ENCODE results near the gene BCHE.
"Not testable (repeated sequence)": the region's sequence is repeated elsewhere in the genome, so short reads cannot be mapped to it uniquely, and the experiment has no call there.

BCHE gene

DNA sequence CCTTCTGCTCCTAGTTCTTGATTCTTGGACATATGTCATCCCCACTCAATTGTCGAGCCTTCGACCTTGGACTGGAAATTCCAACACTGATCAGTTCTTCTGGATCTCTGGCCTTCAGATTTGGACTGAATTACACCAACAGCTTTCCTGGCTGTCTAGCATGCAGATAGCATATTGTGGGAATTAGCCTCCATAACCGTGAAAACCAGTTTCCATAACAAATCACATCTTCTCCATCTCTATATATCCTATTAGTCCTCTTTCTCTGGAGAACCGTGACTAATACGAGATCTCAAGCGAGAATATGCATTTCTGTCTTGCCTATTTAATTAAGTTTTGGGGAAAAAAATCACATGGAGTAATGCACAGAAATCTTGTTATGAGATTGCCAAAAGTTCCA, 8.8 kb upstream of the BCHE start:
- no peak for DNase-seq (ENCODE audit: low read depth in 1 of 2, low spot score in 1 of 2)
- in situ Hi-C loops (cut with HindIII; ENCODE audit: low pct_unique_long_range_greater_than_20kb, low sequenced_read_pairs), result no loop called here

DNA sequence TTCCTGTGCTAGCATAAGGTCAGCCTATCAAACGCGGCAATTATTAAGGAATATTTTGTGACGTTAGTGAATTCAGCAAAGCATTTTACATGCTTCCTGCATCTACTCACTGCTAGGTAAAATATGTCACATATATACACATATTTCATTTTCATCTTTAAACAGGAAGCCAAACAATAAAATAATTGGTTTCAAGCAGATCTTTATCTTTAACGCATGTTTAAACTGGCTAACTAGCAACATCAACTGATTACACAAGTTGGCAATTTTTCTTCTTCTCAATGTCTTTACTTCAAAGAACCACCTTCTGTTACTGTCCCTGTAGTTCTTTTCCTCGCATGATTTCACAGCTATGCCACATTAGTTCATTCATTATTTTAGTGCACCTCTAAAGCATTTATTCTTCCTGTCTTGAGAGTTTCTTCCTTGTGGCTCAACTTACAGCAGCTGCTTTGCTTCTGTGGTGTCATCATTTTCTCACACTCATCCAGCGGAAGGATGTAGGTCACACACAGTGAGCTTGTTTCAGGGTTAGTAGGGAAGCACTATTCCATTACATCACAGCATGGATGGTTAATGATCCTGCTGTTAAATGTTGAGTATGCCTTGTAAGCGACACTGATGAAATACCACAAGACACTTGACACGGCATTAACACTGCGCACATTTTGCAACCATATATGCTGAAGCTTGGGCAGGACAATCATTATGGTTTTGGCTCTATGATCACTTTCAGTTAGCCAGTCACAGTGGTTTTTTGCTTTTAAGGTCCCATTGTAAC, 2.3 kb upstream of the BCHE start:
- no peak for TF ChIP-seq JUND (IDR thresholded peaks at IDR 0.05; ENCODE audit: low read depth)
- DNase-seq (ENCODE audit: low read depth in 1 of 2, low spot score in 1 of 2), result no peak
- in situ Hi-C loops (cut with HindIII; ENCODE audit: low pct_unique_long_range_greater_than_20kb, low sequenced_read_pairs), result no loop called here

More for the DNA sequence above, 8.8 kb upstream of the BCHE start:
- TF ChIP-seq JUND (IDR thresholded peaks at IDR 0.05; ENCODE audit: low read depth), result no peak

DNA sequence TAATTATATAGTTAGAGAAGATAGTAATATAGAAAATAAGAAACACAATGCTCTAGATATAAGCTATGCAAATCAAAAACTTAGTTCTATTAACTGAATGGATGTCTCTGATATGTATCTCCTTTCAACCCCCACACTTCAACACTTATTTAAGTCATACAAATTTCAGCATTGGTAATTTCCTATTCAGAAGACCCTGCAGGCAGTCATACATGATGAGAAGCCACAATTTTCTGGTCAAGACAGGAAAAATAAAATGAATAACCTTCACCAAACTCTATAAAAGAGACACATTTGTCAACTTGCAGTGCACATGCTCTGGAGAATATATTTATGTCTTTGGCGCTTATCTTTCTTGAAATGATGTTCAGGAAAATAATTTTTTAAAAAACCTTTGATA, 578 bp upstream of the BCHE start:
- TF ChIP-seq JUND (IDR thresholded peaks at IDR 0.05; ENCODE audit: low read depth), result no peak
- in situ Hi-C loops (cut with HindIII; ENCODE audit: low pct_unique_long_range_greater_than_20kb, low sequenced_read_pairs), result no loop called here
- no peak for DNase-seq (ENCODE audit: low read depth in 1 of 2, low spot score in 1 of 2)

DNA sequence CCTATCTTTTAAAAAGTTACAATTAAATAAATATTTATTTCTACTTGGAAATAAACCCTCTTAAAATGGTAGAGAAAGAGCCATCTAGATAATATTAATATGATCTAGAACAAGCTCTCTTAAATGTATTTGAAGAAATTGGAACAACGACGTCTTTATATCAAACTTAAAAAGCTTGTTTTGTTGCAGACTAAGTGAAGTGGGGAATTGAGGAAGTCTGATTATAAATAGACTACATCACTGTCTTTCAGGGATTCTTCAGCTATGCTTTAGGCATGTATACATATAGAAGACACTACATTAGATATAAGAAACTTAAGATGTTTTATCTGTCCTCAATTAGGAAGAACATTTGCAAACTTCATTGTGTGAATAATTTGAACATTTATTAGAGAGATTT, 1.8 kb downstream of the BCHE start:
- TF ChIP-seq JUND (IDR thresholded peaks at IDR 0.05; ENCODE audit: low read depth), result no peak
- in situ Hi-C loops (cut with HindIII; ENCODE audit: low pct_unique_long_range_greater_than_20kb, low sequenced_read_pairs), result no loop called here
- DNase-seq (ENCODE audit: low read depth in 1 of 2, low spot score in 1 of 2), result no peak

DNA sequence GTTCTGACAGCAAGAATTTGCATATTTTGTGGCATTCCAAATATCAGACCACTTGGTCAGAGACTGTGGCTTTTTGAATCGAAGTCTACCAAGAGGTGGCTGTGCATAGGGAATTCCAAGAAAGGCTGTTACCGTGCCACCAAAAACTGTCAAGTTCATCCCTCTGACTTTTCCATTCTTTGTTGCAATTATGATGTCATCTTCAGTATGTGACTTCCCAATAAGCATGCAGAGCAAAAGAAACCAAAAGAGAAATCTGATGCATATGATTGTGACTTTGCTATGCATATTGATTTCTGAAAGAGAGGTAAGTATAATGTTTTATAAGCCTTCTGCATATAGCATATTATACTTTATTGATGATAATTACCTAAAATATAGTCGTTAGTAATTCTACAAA, 6.5 kb downstream of the BCHE start:
- no peak for DNase-seq (ENCODE audit: low read depth in 1 of 2, low spot score in 1 of 2)
- in situ Hi-C loops (cut with HindIII; ENCODE audit: low pct_unique_long_range_greater_than_20kb, low sequenced_read_pairs), result no loop called here
- TF ChIP-seq JUND (IDR thresholded peaks at IDR 0.05; ENCODE audit: low read depth), result no peak

DNA sequence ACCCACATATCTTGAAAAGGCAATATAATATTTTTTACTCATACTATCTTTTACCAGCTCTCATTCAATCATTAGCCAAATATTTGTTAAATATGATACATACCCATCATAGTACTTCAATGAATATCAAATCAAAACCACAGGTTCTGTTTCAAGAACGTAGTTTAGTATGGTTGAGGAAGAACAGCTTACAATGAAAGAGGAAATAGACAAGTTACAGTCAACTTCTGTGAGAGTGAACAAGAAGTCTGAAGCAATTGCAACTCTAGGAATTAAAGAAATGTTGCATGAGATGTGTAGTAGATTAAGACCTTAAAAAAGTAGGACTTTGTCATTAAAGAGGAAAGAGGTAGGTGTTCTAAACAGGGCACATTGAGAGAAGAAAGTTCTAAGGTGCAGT, 9.3 kb downstream of the BCHE start:
- no peak for TF ChIP-seq JUND (IDR thresholded peaks at IDR 0.05; ENCODE audit: low read depth)
- DNase-seq (ENCODE audit: low read depth in 1 of 2, low spot score in 1 of 2), result no peak
- in situ Hi-C loops (cut with HindIII; ENCODE audit: low pct_unique_long_range_greater_than_20kb, low sequenced_read_pairs), result no loop called here

DNA sequence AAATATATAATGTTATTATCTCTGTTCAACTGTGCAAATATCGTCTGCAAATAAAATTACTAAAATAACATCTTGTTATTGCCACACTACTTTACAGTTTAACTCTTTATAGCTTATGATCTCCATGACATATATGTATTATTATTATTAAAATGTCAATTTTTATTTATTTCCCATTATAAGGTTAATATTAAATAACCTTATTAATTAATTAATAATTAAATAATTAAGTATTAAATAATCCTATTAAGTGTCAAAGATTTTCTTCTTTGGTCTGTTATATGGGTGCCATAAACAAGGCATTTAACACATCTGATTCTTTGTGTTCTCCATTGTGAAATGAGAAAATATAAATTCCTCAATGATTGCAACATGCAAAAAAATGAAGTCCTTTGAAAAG, 10.0 kb downstream of the BCHE start:
- DNase-seq (ENCODE audit: low read depth in 1 of 2, low spot score in 1 of 2), result no peak
- no peak for TF ChIP-seq JUND (IDR thresholded peaks at IDR 0.05; ENCODE audit: low read depth)
- in situ Hi-C loops (cut with HindIII; ENCODE audit: low pct_unique_long_range_greater_than_20kb, low sequenced_read_pairs), result no loop called here

DNA sequence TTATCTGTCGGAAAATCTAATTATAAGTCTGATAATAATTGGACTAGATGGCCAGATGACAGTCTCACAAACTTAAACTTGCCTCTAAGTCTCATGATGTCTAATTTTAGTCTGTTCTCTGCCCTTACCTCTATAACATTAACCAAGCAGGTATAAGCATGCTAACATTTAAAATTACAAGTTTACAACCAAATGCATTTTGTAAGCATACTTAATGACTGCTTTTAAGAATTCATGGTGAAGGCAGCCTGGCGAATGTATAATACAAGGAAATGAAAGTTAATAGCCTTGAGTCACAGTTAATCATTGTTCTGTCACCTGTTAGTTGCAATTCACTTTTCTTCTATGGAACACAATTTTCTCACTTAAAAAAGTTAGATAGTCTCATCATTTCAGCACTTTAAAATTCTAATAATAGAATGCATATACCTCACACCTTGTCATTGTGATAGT, 16.5 kb downstream of the BCHE start:
- in situ Hi-C loops (cut with HindIII; ENCODE audit: low pct_unique_long_range_greater_than_20kb, low sequenced_read_pairs), result no loop called here
- TF ChIP-seq JUND (IDR thresholded peaks at IDR 0.05; ENCODE audit: low read depth), result no peak
- DNase-seq (ENCODE audit: low read depth in 1 of 2, low spot score in 1 of 2), result no peak

DNA sequence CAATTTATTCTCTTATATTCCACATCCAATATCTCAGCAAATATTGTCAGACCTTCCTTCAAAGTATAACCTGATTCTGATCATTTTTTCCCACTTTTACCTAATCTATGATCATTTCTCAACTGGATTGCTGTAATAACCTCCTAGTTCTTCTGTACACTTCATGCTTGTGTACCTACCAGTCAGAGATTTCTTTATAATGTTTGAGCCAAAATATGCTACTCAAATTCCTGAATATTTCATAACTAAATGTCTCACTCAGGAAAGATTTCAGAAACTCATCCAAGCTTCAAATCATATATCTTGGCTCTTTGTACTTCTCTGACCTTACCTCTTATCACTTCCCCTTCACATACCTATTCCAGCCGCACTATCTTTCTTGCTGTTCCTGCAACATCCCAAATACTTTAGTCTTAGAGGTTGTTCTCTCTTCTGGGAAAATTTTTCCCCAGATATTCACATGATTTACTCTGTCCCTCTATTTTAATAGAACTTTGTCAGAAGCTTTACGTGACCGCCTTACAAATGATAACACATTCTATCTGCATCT, 20.0 kb downstream of the BCHE start:
- no peak for DNase-seq (ENCODE audit: low read depth in 1 of 2, low spot score in 1 of 2)
- in situ Hi-C loops (cut with HindIII; ENCODE audit: low pct_unique_long_range_greater_than_20kb, low sequenced_read_pairs), result no loop called here
- no peak for TF ChIP-seq JUND (IDR thresholded peaks at IDR 0.05; ENCODE audit: low read depth)

DNA sequence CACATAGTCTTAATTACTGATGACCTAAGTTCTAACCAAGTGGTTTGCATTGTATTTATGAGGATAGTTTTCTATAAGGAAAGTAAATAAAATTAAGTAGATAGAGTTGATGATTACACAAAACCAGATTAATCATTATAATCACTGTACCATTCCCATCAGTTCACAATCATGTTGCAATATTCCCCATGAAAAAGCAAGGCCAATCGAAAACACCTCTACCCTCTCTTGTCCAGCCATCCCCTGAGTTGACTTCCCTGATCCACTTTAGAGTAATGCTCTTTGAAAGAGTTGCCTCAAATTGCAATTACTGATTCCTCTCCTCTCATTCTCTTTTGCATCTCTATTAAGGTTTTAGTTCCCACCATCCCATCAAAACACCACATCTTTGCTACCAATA, 21.0 kb downstream of the BCHE start:
- in situ Hi-C loops (cut with HindIII; ENCODE audit: low pct_unique_long_range_greater_than_20kb, low sequenced_read_pairs), result no loop called here
- DNase-seq (ENCODE audit: low read depth in 1 of 2, low spot score in 1 of 2), result no peak
- no peak for TF ChIP-seq JUND (IDR thresholded peaks at IDR 0.05; ENCODE audit: low read depth)

DNA sequence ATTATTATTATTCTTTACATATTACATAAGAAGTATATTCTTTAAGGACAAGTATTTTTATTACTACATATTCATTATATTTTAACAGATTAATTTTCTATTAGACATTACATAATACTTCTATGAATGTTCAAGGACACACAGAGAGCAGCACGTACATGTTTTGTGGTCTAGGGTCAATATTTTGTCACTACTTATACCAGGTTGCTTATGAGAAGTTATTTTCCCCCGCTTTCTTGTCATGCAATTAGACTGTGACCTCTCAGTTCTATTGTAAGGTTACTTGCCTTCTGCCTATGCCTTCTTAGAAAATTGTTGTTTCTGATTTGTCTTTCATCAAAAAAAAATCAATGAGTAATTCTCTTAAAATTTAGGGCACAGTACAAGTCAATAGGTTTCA, 21.5 kb downstream of the BCHE start:
- in situ Hi-C loops (cut with HindIII; ENCODE audit: low pct_unique_long_range_greater_than_20kb, low sequenced_read_pairs), result no loop called here
- no peak for DNase-seq (ENCODE audit: low read depth in 1 of 2, low spot score in 1 of 2)
- no peak for TF ChIP-seq JUND (IDR thresholded peaks at IDR 0.05; ENCODE audit: low read depth)

DNA sequence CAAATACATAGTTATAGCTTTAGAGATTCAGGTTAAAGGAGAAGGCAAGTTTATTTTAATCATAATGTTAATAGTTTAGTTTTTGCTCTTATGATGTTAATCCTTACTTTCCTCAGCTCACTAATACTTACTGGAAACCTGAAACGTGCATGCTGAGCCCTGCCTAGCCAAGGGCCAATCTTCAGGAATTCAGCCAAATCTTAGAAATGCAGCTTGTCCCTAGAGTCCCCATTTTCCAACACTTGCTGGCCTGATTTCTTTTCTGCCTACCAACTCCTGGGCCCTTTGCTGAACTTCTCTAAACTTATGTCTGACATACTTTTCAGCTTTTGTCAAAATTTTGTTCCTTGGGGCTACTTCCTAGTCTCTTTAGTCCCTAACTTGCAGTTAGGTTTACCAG, 22.8 kb downstream of the BCHE start:
- in situ Hi-C loops (cut with HindIII; ENCODE audit: low pct_unique_long_range_greater_than_20kb, low sequenced_read_pairs), result no loop called here
- no peak for TF ChIP-seq JUND (IDR thresholded peaks at IDR 0.05; ENCODE audit: low read depth)
- no peak for DNase-seq (ENCODE audit: low read depth in 1 of 2, low spot score in 1 of 2)

DNA sequence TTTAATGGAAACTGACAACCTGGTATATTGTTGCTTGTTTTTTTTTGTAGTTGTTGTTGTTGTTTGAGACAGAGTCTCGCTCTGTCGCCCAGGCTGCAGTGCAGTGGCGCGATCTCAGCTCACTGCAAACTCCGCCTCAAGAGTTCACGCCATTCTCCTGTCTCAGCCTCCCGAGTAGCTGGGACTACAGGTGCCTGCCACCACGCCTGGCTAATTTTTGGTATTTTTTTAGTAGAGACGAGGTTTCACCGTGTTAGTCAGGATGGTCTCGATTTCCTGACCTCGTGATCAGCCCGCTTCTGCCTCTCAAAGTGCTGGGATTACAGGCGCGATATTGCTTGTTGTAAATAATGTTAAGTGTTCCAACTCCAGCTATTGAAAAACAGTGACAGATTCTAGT, 29.3 kb downstream of the BCHE start:
- DNase-seq (ENCODE audit: low read depth in 1 of 2, low spot score in 1 of 2); in situ Hi-C loops (cut with HindIII; ENCODE audit: low pct_unique_long_range_greater_than_20kb, low sequenced_read_pairs): not testable (repeated sequence)
